DND-41 (cell line): ENCODE measurements around the gene DOCK4.

ENCODE experiments used
- ATAC-seq: fragments of 200-7000 bp; cut with Tn5 transposase; 3 replicates; pipeline ENCODE4 v1.9.1; 2021; ENCODE audit warnings: low read depth; ENCODE audit not compliant: insufficient read depth
- DNase-seq: peaks from one replicate; pipeline ENCODE4 v3.0.0-alpha.2; 2020
- H2AFZ ChIP-seq: 2 replicates; pipeline ENCODE4 v1.6.0; 2012; ENCODE audit warnings: low read depth, low read length
- H3K27ac ChIP-seq: 2 replicates; pipeline ENCODE4 v1.5.1; 2012; ENCODE audit warnings: low read length, inconsistent platforms
- H3K27me3 ChIP-seq: fragments of 200-600 bp; sonication (generic); 2 replicates; pipeline ENCODE4 v1.6.0; 2012; ENCODE audit warnings: low read length, mild to moderate bottlenecking, inconsistent platforms; ENCODE audit not compliant: insufficient read depth, poor library complexity
- H3K36me3 ChIP-seq: 2 replicates; pipeline ENCODE4 v1.5.1; 2012; ENCODE audit warnings: low read length, inconsistent platforms; ENCODE audit not compliant: insufficient read depth
- H3K4me1 ChIP-seq: 2 replicates; pipeline ENCODE4 v1.5.1; 2012; ENCODE audit warnings: mild to moderate bottlenecking, low read length; ENCODE audit not compliant: insufficient read depth
- H3K4me2 ChIP-seq: 2 replicates; pipeline ENCODE4 v1.6.0; 2012; ENCODE audit warnings: mild to moderate bottlenecking, moderate library complexity, low read length, inconsistent platforms; ENCODE audit not compliant: insufficient read depth
- H3K4me3 ChIP-seq, 2 experiments: fragments of 200-600 bp in 1 of 2; shearing (Covaris generic) in 1 of 2; 2 replicates each; pipeline ENCODE4 v1.5.1; 2012 to 2016; ENCODE audit warnings: inconsistent platforms in 2 of 2, low read length in 2 of 2, mild to moderate bottlenecking in 2 of 2, low read depth in 1 of 2, moderate library complexity in 1 of 2
- H3K79me2 ChIP-seq: 2 replicates; pipeline ENCODE4 v1.6.0; 2012; ENCODE audit warnings: low read length, inconsistent platforms; ENCODE audit not compliant: insufficient read depth
- H3K9ac ChIP-seq: 2 replicates; pipeline ENCODE4 v1.6.0; 2012; ENCODE audit warnings: low read depth, mild to moderate bottlenecking, inconsistent platforms, low read length, moderate library complexity
- H3K9me3 ChIP-seq: 2 replicates; pipeline ENCODE4 v1.5.1; 2012; ENCODE audit warnings: low read length, moderate library complexity, mild to moderate bottlenecking, inconsistent platforms; ENCODE audit not compliant: insufficient read depth, severe bottlenecking
- H4K20me1 ChIP-seq: 2 replicates; pipeline ENCODE4 v1.6.0; 2012; ENCODE audit warnings: low read length; ENCODE audit not compliant: insufficient read depth
- EZH2 ChIP-seq: IDR thresholded peaks from 3 replicates; pipeline ENCODE4 v1.6.1; 2012; ENCODE audit warnings: borderline replicate concordance, low read depth, mild to moderate bottlenecking, moderate library complexity, low read length, inconsistent platforms; ENCODE audit not compliant: severe bottlenecking
- TF ChIP-seq, protein P1 (sequence below): IDR thresholded peaks from 2 replicates; pipeline ENCODE4 v1.5.1; 2012; ENCODE audit warnings: borderline replicate concordance, low read length, moderate library complexity, mild to moderate bottlenecking; ENCODE audit not compliant: poor library complexity, severe bottlenecking; ENCODE audit errors: extremely low read depth

DOCK4 gene

DNA sequence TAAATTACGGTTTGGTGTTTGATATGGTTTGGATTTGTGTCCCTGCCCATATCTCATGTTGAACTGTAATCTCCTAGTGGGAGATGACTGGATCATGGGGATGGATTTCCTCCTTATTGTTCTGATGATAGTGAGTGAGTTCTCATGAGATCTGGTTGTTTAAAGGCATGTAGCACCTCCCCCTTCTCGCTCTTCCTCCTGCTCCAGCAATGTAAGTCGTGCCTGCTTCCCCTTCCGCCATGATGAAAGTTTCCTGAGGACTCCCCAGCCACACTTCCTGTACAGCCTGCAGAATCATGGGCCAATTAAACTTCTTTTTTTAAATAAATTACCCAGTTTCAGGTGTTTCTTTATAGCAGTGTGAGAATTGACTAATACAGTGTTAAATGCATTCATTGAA, 116.6 kb downstream of the DOCK4 start:
- Histone ChIP-seq H3K27me3 (no peaks in the 10 kb centered on the region), H3K9me3 (no peaks in the 10 kb centered on the region), H3K79me2 (no peaks in the 10 kb centered on the region), H2AFZ (no peak overlapping the region), H3K4me3 (no peak overlapping the region), H3K9ac (no peak overlapping the region), H3K4me1 (peaks cover 3% of the 10 kb centered on the region), H3K27ac (no peak overlapping the region), H3K4me2 (no peak overlapping the region), H3K36me3 (no peaks in the 10 kb centered on the region), H4K20me1 (no peaks in the 10 kb centered on the region)
- ATAC-seq, result no peak
- no peak for DNase-seq
- TF ChIP-seq, protein P1, sequence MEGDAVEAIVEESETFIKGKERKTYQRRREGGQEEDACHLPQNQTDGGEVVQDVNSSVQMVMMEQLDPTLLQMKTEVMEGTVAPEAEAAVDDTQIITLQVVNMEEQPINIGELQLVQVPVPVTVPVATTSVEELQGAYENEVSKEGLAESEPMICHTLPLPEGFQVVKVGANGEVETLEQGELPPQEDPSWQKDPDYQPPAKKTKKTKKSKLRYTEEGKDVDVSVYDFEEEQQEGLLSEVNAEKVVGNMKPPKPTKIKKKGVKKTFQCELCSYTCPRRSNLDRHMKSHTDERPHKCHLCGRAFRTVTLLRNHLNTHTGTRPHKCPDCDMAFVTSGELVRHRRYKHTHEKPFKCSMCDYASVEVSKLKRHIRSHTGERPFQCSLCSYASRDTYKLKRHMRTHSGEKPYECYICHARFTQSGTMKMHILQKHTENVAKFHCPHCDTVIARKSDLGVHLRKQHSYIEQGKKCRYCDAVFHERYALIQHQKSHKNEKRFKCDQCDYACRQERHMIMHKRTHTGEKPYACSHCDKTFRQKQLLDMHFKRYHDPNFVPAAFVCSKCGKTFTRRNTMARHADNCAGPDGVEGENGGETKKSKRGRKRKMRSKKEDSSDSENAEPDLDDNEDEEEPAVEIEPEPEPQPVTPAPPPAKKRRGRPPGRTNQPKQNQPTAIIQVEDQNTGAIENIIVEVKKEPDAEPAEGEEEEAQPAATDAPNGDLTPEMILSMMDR, result no peak
- no peak for TF ChIP-seq EZH2

DNA sequence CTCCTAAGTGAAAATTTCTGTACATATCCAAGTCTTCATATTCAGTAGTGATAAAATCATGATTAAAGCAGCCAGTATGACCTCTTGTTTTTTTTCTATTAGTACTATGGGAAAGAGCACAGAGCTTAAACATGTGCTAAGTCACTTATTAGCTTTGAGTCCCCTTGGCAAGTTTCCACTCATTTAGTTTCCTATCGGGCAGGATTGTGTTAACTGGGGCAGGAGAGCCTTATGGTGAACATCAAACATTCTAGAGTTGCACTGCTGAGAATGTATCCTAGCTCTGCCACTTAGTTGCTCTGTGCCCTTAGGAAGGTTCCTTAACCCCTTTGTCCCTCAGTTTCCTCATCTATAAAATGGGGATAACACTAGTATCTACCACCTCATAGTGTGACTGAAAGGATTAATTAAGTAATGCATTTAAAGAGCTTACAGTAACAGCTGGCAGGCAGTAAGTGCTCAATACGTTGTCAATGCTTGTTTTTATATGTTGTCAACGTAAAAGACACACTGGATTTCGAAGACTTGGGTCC, 117.6 kb downstream of the DOCK4 start:
- no peaks in the 10 kb centered on the region for H4K20me1 ChIP-seq
- peaks cover 12% of the 10 kb centered on the region for H3K4me1 ChIP-seq
- H2AFZ ChIP-seq, result no peak overlapping the region
- no peak overlapping the region for H3K27ac ChIP-seq
- H3K36me3 ChIP-seq, result no peaks in the 10 kb centered on the region
- H3K4me2 ChIP-seq, result no peak overlapping the region
- H3K27me3 ChIP-seq, result no peaks in the 10 kb centered on the region
- H3K9me3 ChIP-seq, result no peaks in the 10 kb centered on the region
- DNase-seq, result no peak
- no peak overlapping the region for H3K9ac ChIP-seq
- ATAC-seq, result no peak
- H3K4me3 ChIP-seq, result no peak overlapping the region
- TF ChIP-seq, protein P1, result no peak
- TF ChIP-seq EZH2, result no peak
- H3K79me2 ChIP-seq, result no peaks in the 10 kb centered on the region

DNA sequence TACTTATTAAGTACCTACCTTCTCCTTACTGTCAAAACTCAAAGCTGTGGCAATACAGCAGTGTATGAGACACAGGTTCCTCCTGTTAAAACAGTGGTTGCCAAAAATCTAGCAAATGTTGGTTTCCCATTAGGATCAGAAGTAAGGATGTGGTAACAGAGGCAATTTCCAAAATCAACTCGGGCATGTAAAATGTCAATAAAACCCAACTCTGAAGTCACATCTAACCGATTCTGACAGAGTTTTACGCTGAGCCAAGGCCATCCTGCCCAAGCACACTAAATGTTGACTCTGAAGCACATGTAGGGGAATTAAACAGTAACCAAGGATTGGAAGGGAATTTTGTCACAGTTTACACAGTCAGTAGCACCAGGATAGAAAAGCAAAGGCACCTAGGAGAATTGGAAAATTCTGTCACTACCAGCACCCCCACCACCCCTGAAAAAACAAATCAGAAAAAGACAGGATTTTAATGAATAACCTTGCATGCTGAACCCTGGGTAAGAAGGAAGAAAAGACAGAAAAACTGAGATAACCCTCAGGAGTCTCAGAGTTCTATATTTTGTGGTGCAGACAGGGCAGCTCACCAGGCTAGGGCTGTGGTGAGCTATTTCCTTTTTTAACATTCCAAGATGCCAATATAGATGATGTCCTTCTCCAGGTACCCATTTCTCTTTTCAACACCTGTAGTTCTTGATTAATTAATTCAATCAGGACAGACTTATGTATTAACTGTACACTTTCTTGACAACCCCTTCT, 119.5 kb downstream of the DOCK4 start:
- TF ChIP-seq, protein P1, result no peak
- TF ChIP-seq EZH2, result no peak
- DNase-seq, result no peak

More for the DNA sequence above, 119.5 kb downstream of the DOCK4 start:
- Histone ChIP-seq H3K27ac (no peak overlapping the region), H3K4me3 (no peak overlapping the region), H3K36me3 (no peaks in the 10 kb centered on the region), H3K4me1 (peaks cover 14% of the 10 kb centered on the region), H3K27me3 (no peaks in the 10 kb centered on the region), H3K79me2 (no peaks in the 10 kb centered on the region), H4K20me1 (no peaks in the 10 kb centered on the region), H3K9me3 (no peaks in the 10 kb centered on the region), H2AFZ (no peak overlapping the region), H3K9ac (no peak overlapping the region), H3K4me2 (no peak overlapping the region)
- ATAC-seq, result no peak
